Neural cell (in vitro differentiated cells): ENCODE measurements around the gene TAL1.

Experiments
- CTCF ChIP-seq: fragments of 450-650 bp; IDR thresholded peaks from 2 replicates; pipeline ENCODE4 v1.5.1; 2014; ENCODE audit warnings: antibody characterized with exemption, mild to moderate bottlenecking, moderate library complexity; ENCODE audit not compliant: poor library complexity, severe bottlenecking
- REST ChIP-seq: IDR thresholded peaks from 2 replicates; pipeline ENCODE4 v1.6.1; 2012; ENCODE audit warnings: borderline replicate concordance
- SMC3 ChIP-seq: fragments of 450-650 bp; conservative IDR thresholded peaks from 2 replicates; pipeline ENCODE4 v1.6.1; 2014; ENCODE audit warnings: antibody characterized with exemption, mild to moderate bottlenecking, moderate library complexity; ENCODE audit not compliant: poor library complexity

DNA sequence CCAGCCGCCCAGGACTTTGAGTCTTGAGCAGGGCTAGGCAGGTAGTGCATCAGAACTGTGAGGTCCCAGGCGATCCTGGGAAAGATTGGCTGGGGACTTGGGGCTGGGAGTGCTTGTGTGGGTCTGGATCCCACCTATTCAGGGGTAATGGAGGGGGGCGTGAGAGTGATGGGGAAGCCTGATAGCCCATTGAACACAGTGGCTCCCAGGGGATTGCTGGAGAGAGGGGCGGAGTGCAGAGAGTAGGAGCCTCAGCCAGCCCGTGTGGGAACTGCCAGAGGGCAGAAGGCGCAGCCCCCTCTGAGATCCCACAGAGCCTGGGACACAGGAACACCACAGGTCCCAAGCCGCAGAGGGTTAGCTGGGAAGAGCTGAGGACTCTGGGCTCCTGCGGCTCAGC is 22.9 kb downstream of the TAL1 start:
- no peak for TF ChIP-seq SMC3
- no peak for TF ChIP-seq REST
- no peak for TF ChIP-seq CTCF
